ENCODE data around the gene PLEKHO1. TPM values are rescaled to one million over a fixed set of nuclear protein-coding genes. Genes with fewer than 3 reads are reported as not detected.
"Not testable (repeated sequence)": the region's sequence is repeated elsewhere in the genome, so short reads cannot be mapped to it uniquely, and the experiment has no call there.

PLEKHO1 gene
- total and polyA plus RNA-seq, 7 donors: 14.1 to 402 (median 251) TPM

DNA sequence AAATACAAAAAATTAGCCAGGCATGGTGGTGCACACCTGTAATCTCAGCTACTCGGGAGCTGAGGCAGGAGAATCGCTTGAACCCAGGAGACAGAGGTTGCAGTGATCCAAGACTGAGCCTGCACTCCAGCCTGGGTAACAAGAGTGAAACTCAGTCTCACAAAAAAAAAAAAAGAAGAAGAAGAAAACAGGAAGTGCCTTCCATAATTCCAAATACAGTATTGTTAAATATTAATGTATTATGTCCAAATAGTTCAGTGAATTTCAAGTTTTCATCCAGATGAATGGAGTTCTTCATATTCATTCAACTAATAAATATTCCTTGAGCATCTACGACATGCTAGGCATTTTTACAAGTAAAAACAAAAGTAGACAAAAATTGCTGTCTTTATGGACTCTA, 33.3 kb downstream of the PLEKHO1 start:
- H3K36me3 ChIP-seq: no peaks in the 10 kb centered on the region
- H3K27ac ChIP-seq: peak overlapping the region; percentile 6 to 31 (median 16)
- TF ChIP-seq, protein P1, sequence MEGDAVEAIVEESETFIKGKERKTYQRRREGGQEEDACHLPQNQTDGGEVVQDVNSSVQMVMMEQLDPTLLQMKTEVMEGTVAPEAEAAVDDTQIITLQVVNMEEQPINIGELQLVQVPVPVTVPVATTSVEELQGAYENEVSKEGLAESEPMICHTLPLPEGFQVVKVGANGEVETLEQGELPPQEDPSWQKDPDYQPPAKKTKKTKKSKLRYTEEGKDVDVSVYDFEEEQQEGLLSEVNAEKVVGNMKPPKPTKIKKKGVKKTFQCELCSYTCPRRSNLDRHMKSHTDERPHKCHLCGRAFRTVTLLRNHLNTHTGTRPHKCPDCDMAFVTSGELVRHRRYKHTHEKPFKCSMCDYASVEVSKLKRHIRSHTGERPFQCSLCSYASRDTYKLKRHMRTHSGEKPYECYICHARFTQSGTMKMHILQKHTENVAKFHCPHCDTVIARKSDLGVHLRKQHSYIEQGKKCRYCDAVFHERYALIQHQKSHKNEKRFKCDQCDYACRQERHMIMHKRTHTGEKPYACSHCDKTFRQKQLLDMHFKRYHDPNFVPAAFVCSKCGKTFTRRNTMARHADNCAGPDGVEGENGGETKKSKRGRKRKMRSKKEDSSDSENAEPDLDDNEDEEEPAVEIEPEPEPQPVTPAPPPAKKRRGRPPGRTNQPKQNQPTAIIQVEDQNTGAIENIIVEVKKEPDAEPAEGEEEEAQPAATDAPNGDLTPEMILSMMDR (IDR thresholded peaks at IDR 0.05): no peak
- TF ChIP-seq POLR2AphosphoS5 (IDR thresholded peaks at IDR 0.05) (no peak), EP300 (IDR thresholded peaks at IDR 0.05) (no peak), POLR2A (IDR thresholded peaks at IDR 0.05) (no peak)
- no peak for DNase-seq
- no peak overlapping the region for H3K4me3 ChIP-seq
- intact Hi-C loops (cut with DNase I): no loop called here
- WGBS, 2 donors: 88 to 93% methylated on average over 3 of the region's 3 CpGs
- H3K9me3 ChIP-seq: no peaks in the 10 kb centered on the region
- peaks cover 0 to 10% (median 2%) of the 10 kb centered on the region in 4 donors for H3K4me1 ChIP-seq
- no peaks in the 10 kb centered on the region for H3K27me3 ChIP-seq

DNA sequence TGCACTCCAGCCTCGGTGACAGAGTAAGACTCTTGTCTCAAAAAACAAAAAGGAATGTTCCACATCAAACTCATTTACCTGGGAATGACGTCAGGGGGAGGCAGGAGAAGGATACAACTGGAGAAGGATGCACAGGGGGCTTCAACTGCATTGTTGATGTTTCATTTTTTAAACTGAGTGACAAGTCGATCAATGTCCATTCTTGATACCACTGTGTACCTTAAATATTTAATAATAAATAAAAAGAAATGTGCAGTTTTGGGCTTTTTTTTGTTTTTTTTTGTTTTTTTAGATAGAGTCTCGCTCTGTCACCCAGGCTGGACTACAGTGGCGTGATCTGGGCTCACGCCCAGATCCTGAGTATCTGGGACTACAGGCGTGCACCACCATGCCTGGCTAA, 35.8 kb downstream of the PLEKHO1 start:
- intact Hi-C loops (cut with DNase I): loop anchor here (5.0 kb wide), 1 partner anchor 223 kb away; no protein-coding TSS in a partner anchor
- Histone ChIP-seq H3K36me3 (no peaks in the 10 kb centered on the region), H3K9me3 (no peaks in the 10 kb centered on the region), H3K27me3 (no peaks in the 10 kb centered on the region), H3K4me3 (no peak overlapping the region), H3K27ac (no peak overlapping the region), H3K4me1 (peaks cover 0 to 10% (median 2%) of the 10 kb centered on the region in 4 donors)
- WGBS, 2 donors: 91 to 93% methylated on average over 7 of the region's 7 CpGs
- DNase-seq: no peak
- TF ChIP-seq POLR2A (IDR thresholded peaks at IDR 0.05) (no peak), EP300 (IDR thresholded peaks at IDR 0.05) (no peak), POLR2AphosphoS5 (IDR thresholded peaks at IDR 0.05) (no peak)
- TF ChIP-seq, protein P1 (IDR thresholded peaks at IDR 0.05): no peak

DNA sequence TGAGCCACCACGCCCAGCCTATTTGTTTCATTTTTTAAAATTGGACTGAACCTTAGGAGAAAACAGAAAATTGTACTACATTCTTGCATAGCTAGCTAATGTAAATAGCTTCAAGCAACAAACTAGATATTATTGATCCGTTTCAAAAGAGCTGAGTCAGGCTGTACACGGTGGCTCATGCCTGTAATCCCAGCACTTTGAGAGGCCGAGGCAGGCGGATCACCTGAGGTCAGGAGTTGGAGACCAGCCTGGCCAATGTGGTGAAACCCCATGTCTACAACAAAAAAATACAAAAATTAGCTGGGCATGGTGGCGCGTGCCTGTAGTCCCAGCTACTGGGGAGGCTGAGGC, 36.7 kb downstream of the PLEKHO1 start:
- WGBS, 2 donors: 74 to 84% methylated on average over 7 of the region's 7 CpGs
- H3K9me3 ChIP-seq, DNase-seq, H3K4me3 ChIP-seq, H3K27me3 ChIP-seq, H3K36me3 ChIP-seq: not testable (repeated sequence)
- Histone ChIP-seq H3K4me1 (peaks cover 0 to 10% (median 2%) of the 10 kb centered on the region in 4 donors), H3K27ac (peak overlapping the region in 3 of 4 donors; percentile 22 to 52 (median 33))
- intact Hi-C loops (cut with DNase I): loop anchor here (5.0 kb wide), 1 partner anchor 224 kb away; no protein-coding TSS in a partner anchor

DNA sequence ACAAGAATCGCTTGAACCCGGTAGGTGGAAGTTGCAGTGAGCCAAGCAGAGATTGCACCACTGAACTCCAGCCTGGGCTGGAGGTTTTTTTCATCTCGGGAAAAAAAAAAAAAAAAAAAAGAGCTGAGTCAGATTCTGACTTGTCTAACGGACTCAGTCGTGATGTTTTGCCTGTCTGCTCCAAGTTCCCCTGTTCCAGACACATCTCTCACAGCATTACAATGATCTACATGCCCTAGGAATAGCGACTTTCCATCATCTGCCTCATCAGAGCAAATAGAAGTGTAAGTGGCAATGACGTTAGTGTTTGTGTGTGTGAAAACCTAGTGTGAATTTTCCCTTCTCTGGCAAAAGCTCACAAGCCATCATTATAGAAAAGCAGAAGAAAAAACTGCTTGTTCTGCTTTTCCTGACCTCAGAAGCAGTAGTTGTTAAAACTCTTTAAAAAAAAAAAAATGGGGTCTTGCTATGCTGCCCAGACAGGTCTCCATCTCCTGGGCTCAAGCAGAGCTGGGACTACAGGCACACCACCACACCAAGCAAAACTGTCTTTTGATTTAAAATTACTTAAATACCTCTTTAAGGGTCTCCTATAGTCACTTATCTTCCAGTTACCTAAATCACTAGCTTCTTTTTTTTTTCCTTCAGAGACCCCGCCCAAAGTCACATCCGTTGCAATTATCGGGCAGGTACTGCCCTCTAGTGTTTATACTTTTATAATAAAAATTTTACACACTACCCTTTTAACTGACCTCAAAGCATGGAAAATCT, 37.3 kb downstream of the PLEKHO1 start:
- intact Hi-C loops (cut with DNase I): loop anchor here (5.0 kb wide), 1 partner anchor 225 kb away; no protein-coding TSS in a partner anchor
- Histone ChIP-seq H3K9me3 (no peaks in the 10 kb centered on the region), H3K36me3 (no peaks in the 10 kb centered on the region), H3K4me3 (peak overlapping the region in 2 of 4 donors; percentile 1 to 25), H3K27me3 (no peaks in the 10 kb centered on the region), H3K27ac (peak overlapping the region in 2 of 4 donors; percentile 33 to 52), H3K4me1 (peaks cover 0 to 12% (median 3%) of the 10 kb centered on the region in 4 donors)
- TF ChIP-seq POLR2A (IDR thresholded peaks at IDR 0.05): no peak
- TF ChIP-seq, protein P1 (IDR thresholded peaks at IDR 0.05): peak in 3 of 4 experiments; percentile 22 to 42 (median 36)
- no peak for DNase-seq
- 20 to 24% methylated on average over 10 of the region's 10 CpGs for WGBS, 2 donors

- H3K27me3 ChIP-seq: no peaks in the 10 kb centered on the region
- H3K4me3 ChIP-seq: no peak overlapping the region
- intact Hi-C loops (cut with DNase I): loop anchor here (5.0 kb wide), 1 partner anchor 225 kb away; no protein-coding TSS in a partner anchor
- H3K27ac ChIP-seq: no peak overlapping the region
- 33 to 35% methylated on average over 3 of the region's 3 CpGs for WGBS, 2 donors
- no peaks in the 10 kb centered on the region for H3K36me3 ChIP-seq
- H3K9me3 ChIP-seq: no peaks in the 10 kb centered on the region
- no peak for TF ChIP-seq POLR2AphosphoS5 (IDR thresholded peaks at IDR 0.05)
- no peak for DNase-seq
- H3K4me1 ChIP-seq: peaks cover 0 to 16% (median 6%) of the 10 kb centered on the region in 4 donors
These were observed 37.8 kb downstream of the PLEKHO1 start for GRCh38 chr1:150187560-150187931.
